Measurements from ENCODE around the gene SPRED3. TPM values are rescaled to one million over a fixed set of nuclear protein-coding genes. Genes with fewer than 3 reads are reported as not detected.

Gene SPRED3
- total and polyA plus RNA-seq, 9 of the 15 experiments (the other 6 are each of a cell fraction or from before 2014, with no cell fraction given): 0.05 to 1.3 (median 0.36) TPM

GRCh38 chr19:38391911-38392464 is 3.5 kb downstream of the SPRED3 start:
- H4K20me1 ChIP-seq (replicated peaks; ENCODE audit: control insufficient read depth, insufficient read depth, low read length): no peaks in the 10 kb centered on the region
- in situ Hi-C loops (cut with MboI) (no loop called here), intact Hi-C loops (cut with micrococcal nuclease) (no loop called here)
- no peak overlapping the region for H3K4me2 ChIP-seq (ENCODE audit: insufficient read depth, low read length)
- 39% methylated on average over 8 of the region's 8 CpGs for WGBS (ENCODE audit: insufficient coverage, low coverage, missing lambda C conversion rate)
- H3K36me3 ChIP-seq (ENCODE audit: control insufficient read depth, insufficient read depth, low read length): no peaks in the 10 kb centered on the region
- H3K27me3 ChIP-seq (ENCODE audit: control insufficient read depth in 2 of 2, insufficient read depth in 2 of 2, low read length in 2 of 2): no peaks in the 10 kb centered on the region
- FAIRE-seq (peak; percentile 29), ATAC-seq (no peak), DNase-seq (ENCODE audit: extremely low read depth in 1 of 4, low spot score in 3 of 4) (no peak)
- H3K9ac ChIP-seq (ENCODE audit: insufficient read depth in 1 of 2, low read depth in 2 of 2, low read length in 2 of 2): peak overlapping the region in 1 of 2 experiments; percentile 48; a peak in 2 of 4 replicates
- TF ChIP-seq BRD9 (IDR thresholded peaks at IDR 0.05; ENCODE audit: low read depth, partially characterized antibody): no peak
- no peak overlapping the region for H3K27ac ChIP-seq (ENCODE audit: extremely low read depth, low read depth, low read length)
- POLR2A ChIA-PET: interaction anchor here (1.3 kb wide), 1 partner anchor 11 kb away, joined by 5 read pairs; the partner anchor contains the start of gene FAM98C
- peaks cover 16 to 54% of the 10 kb centered on the region in 2 experiments; a peak in 4 of 5 replicates for H3K4me1 ChIP-seq (replicated peaks in 1 of 2; ENCODE audit: control insufficient read depth in 2 of 2, insufficient read depth in 2 of 2, low read length in 2 of 2)
- CTCF ChIA-PET (ENCODE audit: low intra/inter-chr PET ratio): no interaction called here
- 0 out of 2 replicates have a peak, but pooled peaks cover 2% of the 10 kb centered on the region for H3K9me3 ChIP-seq (replicated peaks; ENCODE audit: control insufficient read depth, insufficient read depth, low read depth, low read length)
- H3K79me2 ChIP-seq (ENCODE audit: control insufficient read depth, insufficient read depth, low read length): no peaks in the 10 kb centered on the region
- BruUV-seq (replicated peaks): no TSS peak
- H3K9me1 ChIP-seq (ENCODE audit: control insufficient read depth, insufficient read depth, low read length): no peaks in the 10 kb centered on the region
- H2AFZ ChIP-seq (ENCODE audit: low read depth, low read length): no peak overlapping the region
- no peak overlapping the region for H3K4me3 ChIP-seq

- peak overlapping the region in 1 of 2 experiments; percentile 63; a peak in 1 of 4 replicates for H3K9ac ChIP-seq (ENCODE audit: insufficient read depth in 1 of 2, low read depth in 2 of 2, low read length in 2 of 2)
- peak overlapping the region; percentile 86 for H2AFZ ChIP-seq (ENCODE audit: low read depth, low read length)
- H3K4me1 ChIP-seq (replicated peaks in 1 of 2; ENCODE audit: control insufficient read depth in 2 of 2, insufficient read depth in 2 of 2, low read length in 2 of 2): peaks cover 14 to 45% of the 10 kb centered on the region in 2 experiments; a peak in 4 of 5 replicates
- no peak overlapping the region for H3K4me3 ChIP-seq
- in situ Hi-C loops (cut with MboI) (no loop called here), intact Hi-C loops (cut with micrococcal nuclease) (no loop called here)
- no peaks in the 10 kb centered on the region for H3K27me3 ChIP-seq (ENCODE audit: control insufficient read depth in 2 of 2, insufficient read depth in 2 of 2, low read length in 2 of 2)
- no peaks in the 10 kb centered on the region for H3K36me3 ChIP-seq (ENCODE audit: control insufficient read depth, insufficient read depth, low read length)
- BruUV-seq (replicated peaks): no TSS peak
- H3K79me2 ChIP-seq (ENCODE audit: control insufficient read depth, insufficient read depth, low read length): no peaks in the 10 kb centered on the region
- H3K27ac ChIP-seq (ENCODE audit: extremely low read depth, low read depth, low read length): peak overlapping the region; percentile 43; the same call in 1 of the 3 replicates
- POLR2A ChIA-PET: interaction anchor here (0.6 kb wide), 1 partner anchor 12 kb away, joined by 3 read pairs; no protein-coding TSS in a partner anchor
- 12% methylated on average over 6 of the region's 6 CpGs for WGBS (ENCODE audit: insufficient coverage, low coverage, missing lambda C conversion rate)
- peak; percentile 99 for FAIRE-seq
- CTCF ChIA-PET (ENCODE audit: low intra/inter-chr PET ratio): no interaction called here
- no peaks in the 10 kb centered on the region for H3K9me1 ChIP-seq (ENCODE audit: control insufficient read depth, insufficient read depth, low read length)
- peak; percentile 79 for ATAC-seq
- H3K4me2 ChIP-seq (ENCODE audit: insufficient read depth, low read length): no peak overlapping the region
- H3K9me3 ChIP-seq (replicated peaks; ENCODE audit: control insufficient read depth, insufficient read depth, low read depth, low read length): 0 out of 2 replicates have a peak, but pooled peaks cover 2% of the 10 kb centered on the region
- DNase-seq (ENCODE audit: extremely low read depth in 1 of 4, low spot score in 3 of 4): peak; percentile 62 to 85 (median 72)
- no peaks in the 10 kb centered on the region for H4K20me1 ChIP-seq (replicated peaks; ENCODE audit: control insufficient read depth, insufficient read depth, low read length)
- peak; percentile 29; the same call in 1 of the 2 replicates for TF ChIP-seq ZBTB2 (IDR thresholded peaks at IDR 0.05)
- TF ChIP-seq FOXK2 (conservative IDR thresholded peaks at IDR 0.05 in 1 of 2, IDR thresholded peaks at IDR 0.05 in 1 of 2; ENCODE audit: low read depth in 2 of 2): no peak
- peak; percentile 70 for TF ChIP-seq ZNF316 (IDR thresholded peaks at IDR 0.05)
- no peak for TF ChIP-seq PYGO2 (tag; IDR thresholded peaks at IDR 0.05)
- 0 out of 2 replicates have a peak, but pooled peaks have one; percentile 23 for TF ChIP-seq MAFK (IDR thresholded peaks at IDR 0.05; ENCODE audit: low read length)
- 0 out of 4 replicates have a peak, but pooled peaks of 1 of the 2 experiments have one; percentile 22 for TF ChIP-seq MNT (conservative IDR thresholded peaks at IDR 0.05)
- TF ChIP-seq EGR1 (conservative IDR thresholded peaks at IDR 0.05): peak; percentile 81
- TF ChIP-seq ETV5 (CRISPR knock-in tag; IDR thresholded peaks at IDR 0.05; ENCODE audit: low read depth): no peak
Observed at GRCh38 chr19:38392707-38393308, 4.3 kb downstream of the SPRED3 start.
